ENCODE results near the gene RUNX1.

RUNX1 gene

GRCh38 chr21:35045542-35046262, 3.4 kb downstream of the RUNX1 start:
- no peaks in the 10 kb centered on the region for H3K9me3 ChIP-seq (ENCODE audit: severe bottlenecking)
- no peaks in the 10 kb centered on the region for H3K27me3 ChIP-seq (ENCODE audit: insufficient read depth, poor library complexity, severe bottlenecking)
- no peak for TF ChIP-seq CTCF (IDR thresholded peaks at IDR 0.05; ENCODE audit: poor library complexity, severe bottlenecking)
- ATAC-seq (ENCODE audit: low read depth) (no peak), DNase-seq (ENCODE audit: low spot score) (no peak)
- H3K4me3 ChIP-seq (ENCODE audit: severe bottlenecking): no peak overlapping the region
- peaks cover 34% of the 10 kb centered on the region for H3K4me1 ChIP-seq (ENCODE audit: insufficient read depth, poor library complexity, severe bottlenecking)
- H3K27ac ChIP-seq (ENCODE audit: poor library complexity, severe bottlenecking): peak overlapping the region; percentile 93
- no peaks in the 10 kb centered on the region for H3K36me3 ChIP-seq (ENCODE audit: low read depth)

GRCh38 chr21:35044770-35045541, 4.1 kb downstream of the RUNX1 start:
- H3K9me3 ChIP-seq (ENCODE audit: severe bottlenecking): no peaks in the 10 kb centered on the region
- DNase-seq (ENCODE audit: low spot score) (no peak), ATAC-seq (ENCODE audit: low read depth) (no peak)
- H3K27ac ChIP-seq (ENCODE audit: poor library complexity, severe bottlenecking): no peak overlapping the region
- H3K36me3 ChIP-seq (ENCODE audit: low read depth): no peaks in the 10 kb centered on the region
- H3K4me1 ChIP-seq (ENCODE audit: insufficient read depth, poor library complexity, severe bottlenecking): peaks cover 34% of the 10 kb centered on the region
- no peak for TF ChIP-seq CTCF (IDR thresholded peaks at IDR 0.05; ENCODE audit: poor library complexity, severe bottlenecking)
- no peaks in the 10 kb centered on the region for H3K27me3 ChIP-seq (ENCODE audit: insufficient read depth, poor library complexity, severe bottlenecking)
- H3K4me3 ChIP-seq (ENCODE audit: severe bottlenecking): no peak overlapping the region

GRCh38 chr21:35044128-35044527, 5.0 kb downstream of the RUNX1 start:
- Histone ChIP-seq H3K27ac (ENCODE audit: poor library complexity, severe bottlenecking) (no peak overlapping the region), H3K9me3 (ENCODE audit: severe bottlenecking) (no peaks in the 10 kb centered on the region), H3K4me3 (ENCODE audit: severe bottlenecking) (no peak overlapping the region), H3K36me3 (ENCODE audit: low read depth) (no peaks in the 10 kb centered on the region), H3K4me1 (ENCODE audit: insufficient read depth, poor library complexity, severe bottlenecking) (peaks cover 29% of the 10 kb centered on the region), H3K27me3 (ENCODE audit: insufficient read depth, poor library complexity, severe bottlenecking) (no peaks in the 10 kb centered on the region)
- no peak for DNase-seq (ENCODE audit: low spot score)
- ATAC-seq (ENCODE audit: low read depth): no peak
- TF ChIP-seq CTCF (IDR thresholded peaks at IDR 0.05; ENCODE audit: poor library complexity, severe bottlenecking): no peak

GRCh38 chr21:35043549-35043948, 5.6 kb downstream of the RUNX1 start:
- no peak overlapping the region for H3K4me3 ChIP-seq (ENCODE audit: severe bottlenecking)
- peaks cover 23% of the 10 kb centered on the region for H3K4me1 ChIP-seq (ENCODE audit: insufficient read depth, poor library complexity, severe bottlenecking)
- no peak overlapping the region for H3K27ac ChIP-seq (ENCODE audit: poor library complexity, severe bottlenecking)

More at GRCh38 chr21:35043549-35043948, 5.6 kb downstream of the RUNX1 start:
- H3K27me3 ChIP-seq (ENCODE audit: insufficient read depth, poor library complexity, severe bottlenecking): no peaks in the 10 kb centered on the region
- ATAC-seq (ENCODE audit: low read depth) (no peak), DNase-seq (ENCODE audit: low spot score) (no peak)
- no peak for TF ChIP-seq CTCF (IDR thresholded peaks at IDR 0.05; ENCODE audit: poor library complexity, severe bottlenecking)
- H3K36me3 ChIP-seq (ENCODE audit: low read depth): no peaks in the 10 kb centered on the region
- H3K9me3 ChIP-seq (ENCODE audit: severe bottlenecking): no peaks in the 10 kb centered on the region

Data from RWPE2 (cell line).